HEK293T (cell line): ENCODE data around the gene CNFN.

ENCODE experiments used
- BHLHE40 ChIP-seq: fragments of 450-650 bp; IDR thresholded peaks from 2 replicates; pipeline ENCODE4 v1.6.1; 2016; ENCODE audit warnings: mild to moderate bottlenecking, moderate library complexity, borderline replicate concordance
- FOXA1 ChIP-seq: fragments of 450-650 bp; IDR thresholded peaks from 2 replicates; pipeline ENCODE4 v1.6.1; 2016; ENCODE audit warnings: mild to moderate bottlenecking
- FOXM1 ChIP-seq: fragments of 450-650 bp; IDR thresholded peaks from 2 replicates; pipeline ENCODE4 v1.6.1; 2017; ENCODE audit warnings: mild to moderate bottlenecking, borderline replicate concordance
- HDGF ChIP-seq: fragments of 450-650 bp; IDR thresholded peaks from 2 replicates; pipeline ENCODE4 v1.6.1; 2017; ENCODE audit warnings: antibody characterized with exemption, borderline replicate concordance
- L3MBTL2 ChIP-seq: fragments of 450-650 bp; conservative IDR thresholded peaks from 2 replicates; pipeline ENCODE4 v1.6.1; 2016; ENCODE audit warnings: mild to moderate bottlenecking
- SP1 ChIP-seq: fragments of 450-650 bp; IDR thresholded peaks from 2 replicates; pipeline ENCODE4 v1.6.1; 2017
- SUZ12 ChIP-seq: fragments of 450-650 bp; IDR thresholded peaks from 2 replicates; pipeline ENCODE4 v1.6.1; 2016; ENCODE audit warnings: mild to moderate bottlenecking
- TARDBP ChIP-seq: fragments of 450-650 bp; IDR thresholded peaks from 2 replicates; pipeline ENCODE4 v1.6.1; 2016
- ZNF384 ChIP-seq: fragments of 450-650 bp; IDR thresholded peaks from 2 replicates; pipeline ENCODE4 v1.6.1; 2016
- TF ChIP-seq, protein P1 (sequence below): fragments of 450-650 bp; IDR thresholded peaks from 2 replicates; pipeline ENCODE4 v1.6.1; 2016

DNA sequence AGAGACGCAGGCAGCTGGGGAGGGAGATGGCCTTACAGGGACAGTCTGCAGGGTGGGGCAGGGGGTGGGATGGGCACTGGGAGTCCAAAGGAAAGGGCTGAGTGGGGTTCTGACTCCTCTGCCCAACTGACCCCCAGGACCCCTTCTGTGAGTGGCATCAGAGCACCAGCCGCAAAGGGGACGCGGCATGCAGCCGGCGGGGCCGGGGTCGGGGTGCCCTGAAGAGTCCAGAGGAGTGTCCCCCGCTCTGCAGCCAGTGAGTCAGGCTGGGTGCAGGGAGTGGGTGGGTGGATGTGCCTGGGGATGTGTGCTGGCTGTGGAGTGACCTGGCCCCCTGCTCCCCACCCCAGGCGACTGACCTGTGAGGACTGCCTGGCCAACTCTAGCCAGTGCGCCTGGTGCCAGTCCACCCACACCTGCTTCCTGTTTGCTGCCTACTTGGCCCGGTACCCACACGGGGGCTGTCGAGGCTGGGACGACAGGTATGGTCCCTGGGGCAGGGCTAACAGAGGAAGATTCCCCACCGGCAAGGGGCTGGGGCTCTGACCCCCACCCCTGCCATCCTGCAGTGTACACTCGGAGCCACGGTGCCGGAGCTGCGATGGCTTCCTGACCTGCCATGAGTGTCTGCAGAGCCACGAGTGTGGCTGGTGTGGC is 38.9 kb downstream of the CNFN start:
- TF ChIP-seq HDGF, result no peak
- TF ChIP-seq SUZ12, result no peak
- TF ChIP-seq TARDBP, result no peak
- TF ChIP-seq, protein P1, sequence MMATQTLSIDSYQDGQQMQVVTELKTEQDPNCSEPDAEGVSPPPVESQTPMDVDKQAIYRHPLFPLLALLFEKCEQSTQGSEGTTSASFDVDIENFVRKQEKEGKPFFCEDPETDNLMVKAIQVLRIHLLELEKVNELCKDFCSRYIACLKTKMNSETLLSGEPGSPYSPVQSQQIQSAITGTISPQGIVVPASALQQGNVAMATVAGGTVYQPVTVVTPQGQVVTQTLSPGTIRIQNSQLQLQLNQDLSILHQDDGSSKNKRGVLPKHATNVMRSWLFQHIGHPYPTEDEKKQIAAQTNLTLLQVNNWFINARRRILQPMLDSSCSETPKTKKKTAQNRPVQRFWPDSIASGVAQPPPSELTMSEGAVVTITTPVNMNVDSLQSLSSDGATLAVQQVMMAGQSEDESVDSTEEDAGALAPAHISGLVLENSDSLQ, result no peak
- no peak for TF ChIP-seq L3MBTL2
- TF ChIP-seq BHLHE40, result no peak
- no peak for TF ChIP-seq ZNF384
- no peak for TF ChIP-seq FOXM1
- TF ChIP-seq FOXA1, result no peak
- no peak for TF ChIP-seq SP1
